BE2C (cell line): ENCODE results near the gene PMFBP1.
A peak's percentile ranks its signal among the peaks of the same experiment; 100 is the strongest.

Experiments
- DNase-seq: peaks from one replicate; pipeline ENCODE4 v3.0.0-alpha.2; 2020
- H3K27me3 ChIP-seq: fragments of 250-450 bp; sonication (Bioruptor Pico); 2 replicates; pipeline ENCODE4 v1.5.1; 2020; ENCODE audit warnings: mild to moderate bottlenecking
- H3K36me3 ChIP-seq: fragments of 250-450 bp; sonication (Bioruptor Pico); 2 replicates; pipeline ENCODE4 v1.5.1; 2020; ENCODE audit warnings: mild to moderate bottlenecking
- H3K4me1 ChIP-seq: fragments of 250-450 bp; sonication (Bioruptor Pico); 2 replicates; pipeline ENCODE4 v1.5.1; 2020
- H3K4me3 ChIP-seq: 2 replicates; pipeline ENCODE4 v1.5.1; 2011; ENCODE audit warnings: low read depth, low read length
- H3K9me3 ChIP-seq: fragments of 250-450 bp; sonication (Bioruptor Pico); 2 replicates; pipeline ENCODE4 v1.5.1; 2020
- CTCF ChIP-seq: IDR thresholded peaks from 2 replicates; pipeline ENCODE4 v1.5.1; 2012; ENCODE audit warnings: mild to moderate bottlenecking, low read depth, low read length

The PMFBP1 gene

GRCh38 chr16:72202014-72202413 is 30.1 kb upstream of the PMFBP1 start:
- TF ChIP-seq CTCF: no peak
- no peak for DNase-seq

GRCh38 chr16:72201387-72201786 is 29.4 kb upstream of the PMFBP1 start:
- no peak for TF ChIP-seq CTCF
- no peak overlapping the region for H3K4me3 ChIP-seq
- H3K9me3 ChIP-seq: no peaks in the 10 kb centered on the region; the same call in 1 of the 2 replicates
- peaks cover 36% of the 10 kb centered on the region for H3K4me1 ChIP-seq
- no peaks in the 10 kb centered on the region for H3K36me3 ChIP-seq
- no peaks in the 10 kb centered on the region for H3K27me3 ChIP-seq
- DNase-seq: no peak

More at GRCh38 chr16:72202014-72202413, 30.1 kb upstream of the PMFBP1 start:
- Histone ChIP-seq H3K27me3 (no peaks in the 10 kb centered on the region), H3K36me3 (no peaks in the 10 kb centered on the region), H3K9me3 (no peaks in the 10 kb centered on the region; the same call in 1 of the 2 replicates), H3K4me3 (no peak overlapping the region), H3K4me1 (peaks cover 30% of the 10 kb centered on the region)

GRCh38 chr16:72199761-72200337 is 27.9 kb upstream of the PMFBP1 start:
- Histone ChIP-seq H3K9me3 (no peaks in the 10 kb centered on the region; the same call in 1 of the 2 replicates), H3K4me3 (no peak overlapping the region), H3K36me3 (no peaks in the 10 kb centered on the region), H3K4me1 (peaks cover 46% of the 10 kb centered on the region), H3K27me3 (no peaks in the 10 kb centered on the region)
- DNase-seq: peak; percentile 25
- 0 out of 2 replicates have a peak, but pooled peaks have one; percentile 7 for TF ChIP-seq CTCF

GRCh38 chr16:72198771-72199201 is 26.8 kb upstream of the PMFBP1 start:
- TF ChIP-seq CTCF: peak; percentile 21; the same call in 1 of the 2 replicates
- Histone ChIP-seq H3K4me1 (peaks cover 46% of the 10 kb centered on the region), H3K27me3 (no peaks in the 10 kb centered on the region), H3K9me3 (no peaks in the 10 kb centered on the region), H3K4me3 (peak overlapping the region; percentile 55), H3K36me3 (no peaks in the 10 kb centered on the region)
- peak; percentile 89 for DNase-seq

- H3K4me1 ChIP-seq: peaks cover 46% of the 10 kb centered on the region
- no peak for TF ChIP-seq CTCF
Measured at GRCh38 chr16:72198021-72198711, 26.2 kb upstream of the PMFBP1 start.

GRCh38 chr16:72197545-72197944 is 25.6 kb upstream of the PMFBP1 start:
- peak overlapping the region; percentile 55; the same call in 1 of the 2 replicates for H3K4me3 ChIP-seq
- no peaks in the 10 kb centered on the region for H3K36me3 ChIP-seq
- no peaks in the 10 kb centered on the region for H3K9me3 ChIP-seq
- no peaks in the 10 kb centered on the region for H3K27me3 ChIP-seq
- DNase-seq: peak; percentile 26
- TF ChIP-seq CTCF: no peak
- peaks cover 46% of the 10 kb centered on the region for H3K4me1 ChIP-seq

More at GRCh38 chr16:72198021-72198711, 26.2 kb upstream of the PMFBP1 start:
- Histone ChIP-seq H3K4me3 (peak overlapping the region; percentile 55), H3K36me3 (no peaks in the 10 kb centered on the region), H3K27me3 (no peaks in the 10 kb centered on the region), H3K9me3 (no peaks in the 10 kb centered on the region)
- DNase-seq: peak; percentile 85
